ENCODE data around the gene POLRMT. TPM values are rescaled to one million over a fixed set of nuclear protein-coding genes. Genes with fewer than 3 reads are reported as not detected.

The POLRMT gene
- total RNA-seq, 1 experiment from 2014 or later: 139 TPM

- ChIA-PET POLR2A (no interaction called here), CTCF (interaction anchor here (0.7 kb wide), 1 partner anchor 18 kb away, joined by 3 read pairs; the partner anchor contains the start of gene POLRMT)
- no peaks in the 10 kb centered on the region for H3K27me3 Mint-ChIP-seq (ENCODE audit: low read depth)
- no peaks in the 10 kb centered on the region for H3K4me1 Mint-ChIP-seq
- no peak overlapping the region for H3K27ac Mint-ChIP-seq
- DNase-seq (ENCODE audit: low spot score) (no peak), ATAC-seq (peak; percentile 25)
- H3K9me3 Mint-ChIP-seq: no peaks in the 10 kb centered on the region
- no peak overlapping the region for H3K4me3 Mint-ChIP-seq
- TF ChIP-seq ZNF416 (CRISPR knock-in tag; IDR thresholded peaks at IDR 0.05): 0 out of 2 replicates have a peak, but pooled peaks have one; percentile 21
- TF ChIP-seq FOXJ3 (CRISPR knock-in tag; IDR thresholded peaks at IDR 0.05; ENCODE audit: borderline replicate concordance): no peak
- no peak for TF ChIP-seq AR (CRISPR knock-in tag; IDR thresholded peaks at IDR 0.05)
- peaks cover 24% of the 10 kb centered on the region for H3K36me3 Mint-ChIP-seq
Observed at GRCh38 chr19:616062-616700, 17.2 kb downstream of the POLRMT start.

- ChIA-PET POLR2A (no interaction called here), CTCF (interaction anchor here (0.7 kb wide), 1 partner anchor 18 kb away, joined by 3 read pairs; the partner anchor contains the start of gene POLRMT)
- Mint-ChIP-seq H3K27me3 (ENCODE audit: low read depth) (no peaks in the 10 kb centered on the region), H3K4me1 (peaks cover 3% of the 10 kb centered on the region; the same call in 1 of the 2 replicates), H3K36me3 (peaks cover 24% of the 10 kb centered on the region), H3K4me3 (peak overlapping the region; percentile 54), H3K27ac (no peak overlapping the region), H3K9me3 (no peaks in the 10 kb centered on the region)
- TF ChIP-seq TCF7 (CRISPR knock-in tag; IDR thresholded peaks at IDR 0.05; ENCODE audit: low read depth) (no peak), PREB (CRISPR knock-in tag; IDR thresholded peaks at IDR 0.05; ENCODE audit: borderline replicate concordance) (no peak), ZMAT4 (CRISPR knock-in tag; IDR thresholded peaks at IDR 0.05) (no peak), FOXP1 (CRISPR knock-in tag; IDR thresholded peaks at IDR 0.05; ENCODE audit: borderline replicate concordance) (no peak), HMGA2 (CRISPR knock-in tag; IDR thresholded peaks at IDR 0.05) (no peak), NR3C1 (CRISPR knock-in tag; conservative IDR thresholded peaks at IDR 0.05; ENCODE audit: low read depth) (no peak), ZNF121 (CRISPR knock-in tag; IDR thresholded peaks at IDR 0.05) (no peak), RELA (CRISPR knock-in tag; IDR thresholded peaks at IDR 0.05; ENCODE audit: borderline replicate concordance) (no peak), SMAD3 (CRISPR knock-in tag; IDR thresholded peaks at IDR 0.05; ENCODE audit: borderline replicate concordance) (no peak), ETV6 (CRISPR knock-in tag; IDR thresholded peaks at IDR 0.05) (no peak), SOX15 (CRISPR knock-in tag; IDR thresholded peaks at IDR 0.05) (no peak), CREM (CRISPR knock-in tag; IDR thresholded peaks at IDR 0.05) (no peak), SMAD4 (CRISPR knock-in tag; IDR thresholded peaks at IDR 0.05) (no peak), ZNF396 (CRISPR knock-in tag; IDR thresholded peaks at IDR 0.05; ENCODE audit: borderline replicate concordance) (no peak), CBFB (CRISPR knock-in tag; IDR thresholded peaks at IDR 0.05; ENCODE audit: low read depth) (no peak), MLX (CRISPR knock-in tag; IDR thresholded peaks at IDR 0.05) (no peak), JAZF1 (CRISPR knock-in tag; IDR thresholded peaks at IDR 0.05) (no peak)
- peak; percentile 13; the same call in 1 of the 2 replicates for ATAC-seq
- DNase-seq (ENCODE audit: low spot score): no peak
Observed at GRCh38 chr19:615619-616018, 17.7 kb downstream of the POLRMT start.
